Measurements from ENCODE around the gene ITGAD.

Gene ITGAD

GRCh38 chr16:31371619-31372484 lies 21.3 kb upstream of the ITGAD start:
- TF ChIP-seq CTCF (IDR thresholded peaks at IDR 0.05) = no peak

- no peak for TF ChIP-seq CTCF (IDR thresholded peaks at IDR 0.05)
Observed at GRCh38 chr16:31373235-31373634, 19.9 kb upstream of the ITGAD start.

GRCh38 chr16:31375231-31375630 lies 17.9 kb upstream of the ITGAD start:
- no peak for TF ChIP-seq CTCF (IDR thresholded peaks at IDR 0.05)

GRCh38 chr16:31376705-31377104 lies 16.4 kb upstream of the ITGAD start:
- no peak for TF ChIP-seq CTCF (IDR thresholded peaks at IDR 0.05)

GRCh38 chr16:31377210-31377903 lies 15.8 kb upstream of the ITGAD start:
- no peak for TF ChIP-seq CTCF (IDR thresholded peaks at IDR 0.05)

- TF ChIP-seq CTCF (IDR thresholded peaks at IDR 0.05) = no peak
Observed at GRCh38 chr16:31380201-31380600, 12.9 kb upstream of the ITGAD start.

GRCh38 chr16:31382485-31383161 lies 10.5 kb upstream of the ITGAD start:
- TF ChIP-seq CTCF (IDR thresholded peaks at IDR 0.05) = peak; percentile 87
